HepG2 (cell line): Measurements from ENCODE around the gene PPP3R1. TPM values are rescaled to one million over a fixed set of nuclear protein-coding genes. Genes with fewer than 3 reads are reported as not detected.

Experiments used
- BCL3 ChIP-seq: sonication (generic); formaldehyde crosslinking; IDR thresholded peaks from 2 replicates; pipeline ENCODE4 v1.5.1; 2020; ENCODE audit warnings: mild to moderate bottlenecking, missing genetic modification reagents, moderate library complexity
- CHD2 ChIP-seq: IDR thresholded peaks from 2 replicates; pipeline ENCODE4 v1.6.1; 2011; ENCODE audit warnings: low read depth, low read length, improper control_type of control experiment
- FIP1L1 ChIP-seq: fragments of 200-400 bp; formaldehyde crosslinking; IDR thresholded peaks from 2 replicates; pipeline ENCODE4 v1.6.1; 2018; ENCODE audit warnings: low read depth, mild to moderate bottlenecking, low read length, moderate library complexity, borderline replicate concordance; ENCODE audit not compliant: insufficient read depth
- GPBP1L1 ChIP-seq: sonication (generic); formaldehyde crosslinking; IDR thresholded peaks from 2 replicates; pipeline ENCODE4 v1.5.0; 2020; ENCODE audit warnings: mild to moderate bottlenecking, missing genetic modification reagents
- PHF20 ChIP-seq: sonication (generic); formaldehyde crosslinking; IDR thresholded peaks from 2 replicates; pipeline ENCODE4 v1.5.0; 2020; ENCODE audit warnings: mild to moderate bottlenecking, missing genetic modification reagents
- RARA ChIP-seq: IDR thresholded peaks from 2 replicates; pipeline ENCODE4 v1.6.1; 2016; ENCODE audit warnings: missing genetic modification reagents, missing compliant biosample characterization
- SATB2 ChIP-seq: sonication (generic); formaldehyde crosslinking; IDR thresholded peaks from 2 replicates; pipeline ENCODE4 v1.5.0; 2020; ENCODE audit warnings: missing genetic modification reagents
- SOX6 ChIP-seq, 2 experiments: fragments of 450-650 bp in 1 of 2; sonication (generic) in 1 of 2; formaldehyde crosslinking in 1 of 2; IDR thresholded peaks; 2 replicates each; pipeline versions ENCODE4 v1.4.0 to v1.6.1; 2017 to 2020; ENCODE audit warnings: antibody characterized with exemption in 1 of 2, mild to moderate bottlenecking in 1 of 2, missing genetic modification reagents in 1 of 2
- TBL1XR1 ChIP-seq: fragments of 150-350 bp; IDR thresholded peaks from 2 replicates; pipeline ENCODE4 v1.6.1; 2014; ENCODE audit warnings: borderline replicate concordance, low read length; ENCODE audit not compliant: partially characterized antibody
- ZBTB1 ChIP-seq: sonication (generic); formaldehyde crosslinking; IDR thresholded peaks from 2 replicates; pipeline ENCODE4 v1.4.0; 2020; ENCODE audit warnings: missing genetic modification reagents, borderline replicate concordance
- ZMYM2 ChIP-seq: sonication (generic); formaldehyde crosslinking; IDR thresholded peaks from 2 replicates; pipeline ENCODE4 v1.8.0; 2022; ENCODE audit warnings: mild to moderate bottlenecking, missing genetic modification reagents
- ZNF260 ChIP-seq: sonication (generic); formaldehyde crosslinking; IDR thresholded peaks from 2 replicates; pipeline ENCODE4 v1.4.0; 2020; ENCODE audit warnings: missing genetic modification reagents, low read depth, mild to moderate bottlenecking, borderline replicate concordance
- ZNF274 ChIP-seq: sonication (generic); formaldehyde crosslinking; IDR thresholded peaks from 2 replicates; pipeline ENCODE4 v1.5.1; 2020; ENCODE audit warnings: mild to moderate bottlenecking, missing genetic modification reagents
- ZNF484 ChIP-seq: sonication (generic); formaldehyde crosslinking; IDR thresholded peaks from 2 replicates; pipeline ENCODE4 v1.5.1; 2020; ENCODE audit warnings: mild to moderate bottlenecking, low read depth, missing genetic modification reagents, borderline replicate concordance
- ZNF577 ChIP-seq: sonication (generic); formaldehyde crosslinking; IDR thresholded peaks from 2 replicates; pipeline ENCODE4 v1.4.0; 2020; ENCODE audit warnings: mild to moderate bottlenecking, low read depth, missing genetic modification reagents, borderline replicate concordance
- ZNF615 ChIP-seq: sonication (generic); formaldehyde crosslinking; IDR thresholded peaks from 2 replicates; pipeline ENCODE4 v1.5.0; 2020; ENCODE audit warnings: mild to moderate bottlenecking, missing genetic modification reagents, borderline replicate concordance
- ZNF788 ChIP-seq: sonication (generic); formaldehyde crosslinking; IDR thresholded peaks from 2 replicates; pipeline ENCODE4 v1.5.0; 2020; ENCODE audit warnings: mild to moderate bottlenecking, missing genetic modification reagents, borderline replicate concordance
- polyA plus RNA-seq, 8 experiments: library from polyadenylated mRNA; depleted of rRNA in 3 of 8; stranded (reverse) in 7 of 8; unstranded in 1 of 8; fragments of >200 nt; fragmentation: Illumina TruSeq in 4 of 8; extraction: Trizol in 4 of 8; gene quantifications; 2 replicates each; pipeline versions ENCODE4 v1.2.1 to v1.2.3, GENCODE V29; 2011 to 2016; ENCODE audit warnings: low read depth in 4 of 8, missing spikeins in 1 of 8, mixed read lengths in 1 of 8; ENCODE audit not compliant: insufficient read depth in 1 of 8
- total RNA-seq, 5 experiments: library from RNA; depleted of rRNA; stranded (reverse); fragments of >200 nt; fragmentation: Illumina TruSeq; extraction: Trizol; gene quantifications; 2 replicates each; pipeline ENCODE4 v1.2.3, GENCODE V29; 2016; ENCODE audit warnings: low read depth in 1 of 5
- TF ChIP-seq, protein P1 (sequence below): sonication (generic); formaldehyde crosslinking; IDR thresholded peaks from 2 replicates; pipeline ENCODE4 v1.5.0; 2020; ENCODE audit warnings: missing genetic modification reagents
- TF ChIP-seq, protein P2 (sequence below): sonication (generic); formaldehyde crosslinking; IDR thresholded peaks from 2 replicates; pipeline ENCODE4 v1.5.1; 2020; ENCODE audit warnings: mild to moderate bottlenecking, missing genetic modification reagents, borderline replicate concordance

PPP3R1 gene
- total and polyA plus RNA-seq, 2 of the 13 experiments (the other 11 are each of a cell fraction or from before 2014, with no cell fraction given) = 11.6 to 25.7 TPM

GRCh38 chr2:68157402-68158133, 94.8 kb downstream of the PPP3R1 start, which contains the start of gene PNO1 (continued):
- TF ChIP-seq BCL3 (CRISPR knock-in tag) (no peak; the same call in 1 of the 2 replicates), FIP1L1 (peak; percentile 76; the same call in 1 of the 2 replicates), ZNF577 (CRISPR knock-in tag) (no peak), SOX6 (IDR thresholded peaks at IDR 0.05) (no peak), SOX6 (CRISPR knock-in tag; IDR thresholded peaks at IDR 0.05) (no peak), SATB2 (CRISPR knock-in tag) (peak; percentile 28; the same call in 1 of the 2 replicates), CHD2 (no peak), ZMYM2 (CRISPR knock-in tag) (no peak), ZNF260 (CRISPR knock-in tag) (no peak; the same call in 1 of the 2 replicates), TBL1XR1 (peak; percentile 59), GPBP1L1 (CRISPR knock-in tag) (no peak), ZNF615 (0 out of 2 replicates have a peak, but pooled peaks have one; percentile 61), ZNF788 (CRISPR knock-in tag) (peak; percentile 76), ZBTB1 (CRISPR knock-in tag) (no peak), PHF20 (CRISPR knock-in tag) (peak; percentile 95), ZNF274 (CRISPR knock-in tag) (no peak), RARA (CRISPR knock-in tag) (no peak), ZNF484 (CRISPR knock-in tag) (no peak)
- TF ChIP-seq, protein P1, sequence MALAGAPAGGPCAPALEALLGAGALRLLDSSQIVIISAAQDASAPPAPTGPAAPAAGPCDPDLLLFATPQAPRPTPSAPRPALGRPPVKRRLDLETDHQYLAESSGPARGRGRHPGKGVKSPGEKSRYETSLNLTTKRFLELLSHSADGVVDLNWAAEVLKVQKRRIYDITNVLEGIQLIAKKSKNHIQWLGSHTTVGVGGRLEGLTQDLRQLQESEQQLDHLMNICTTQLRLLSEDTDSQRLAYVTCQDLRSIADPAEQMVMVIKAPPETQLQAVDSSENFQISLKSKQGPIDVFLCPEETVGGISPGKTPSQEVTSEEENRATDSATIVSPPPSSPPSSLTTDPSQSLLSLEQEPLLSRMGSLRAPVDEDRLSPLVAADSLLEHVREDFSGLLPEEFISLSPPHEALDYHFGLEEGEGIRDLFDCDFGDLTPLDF (CRISPR knock-in tag) = peak; percentile 69
- TF ChIP-seq, protein P2, sequence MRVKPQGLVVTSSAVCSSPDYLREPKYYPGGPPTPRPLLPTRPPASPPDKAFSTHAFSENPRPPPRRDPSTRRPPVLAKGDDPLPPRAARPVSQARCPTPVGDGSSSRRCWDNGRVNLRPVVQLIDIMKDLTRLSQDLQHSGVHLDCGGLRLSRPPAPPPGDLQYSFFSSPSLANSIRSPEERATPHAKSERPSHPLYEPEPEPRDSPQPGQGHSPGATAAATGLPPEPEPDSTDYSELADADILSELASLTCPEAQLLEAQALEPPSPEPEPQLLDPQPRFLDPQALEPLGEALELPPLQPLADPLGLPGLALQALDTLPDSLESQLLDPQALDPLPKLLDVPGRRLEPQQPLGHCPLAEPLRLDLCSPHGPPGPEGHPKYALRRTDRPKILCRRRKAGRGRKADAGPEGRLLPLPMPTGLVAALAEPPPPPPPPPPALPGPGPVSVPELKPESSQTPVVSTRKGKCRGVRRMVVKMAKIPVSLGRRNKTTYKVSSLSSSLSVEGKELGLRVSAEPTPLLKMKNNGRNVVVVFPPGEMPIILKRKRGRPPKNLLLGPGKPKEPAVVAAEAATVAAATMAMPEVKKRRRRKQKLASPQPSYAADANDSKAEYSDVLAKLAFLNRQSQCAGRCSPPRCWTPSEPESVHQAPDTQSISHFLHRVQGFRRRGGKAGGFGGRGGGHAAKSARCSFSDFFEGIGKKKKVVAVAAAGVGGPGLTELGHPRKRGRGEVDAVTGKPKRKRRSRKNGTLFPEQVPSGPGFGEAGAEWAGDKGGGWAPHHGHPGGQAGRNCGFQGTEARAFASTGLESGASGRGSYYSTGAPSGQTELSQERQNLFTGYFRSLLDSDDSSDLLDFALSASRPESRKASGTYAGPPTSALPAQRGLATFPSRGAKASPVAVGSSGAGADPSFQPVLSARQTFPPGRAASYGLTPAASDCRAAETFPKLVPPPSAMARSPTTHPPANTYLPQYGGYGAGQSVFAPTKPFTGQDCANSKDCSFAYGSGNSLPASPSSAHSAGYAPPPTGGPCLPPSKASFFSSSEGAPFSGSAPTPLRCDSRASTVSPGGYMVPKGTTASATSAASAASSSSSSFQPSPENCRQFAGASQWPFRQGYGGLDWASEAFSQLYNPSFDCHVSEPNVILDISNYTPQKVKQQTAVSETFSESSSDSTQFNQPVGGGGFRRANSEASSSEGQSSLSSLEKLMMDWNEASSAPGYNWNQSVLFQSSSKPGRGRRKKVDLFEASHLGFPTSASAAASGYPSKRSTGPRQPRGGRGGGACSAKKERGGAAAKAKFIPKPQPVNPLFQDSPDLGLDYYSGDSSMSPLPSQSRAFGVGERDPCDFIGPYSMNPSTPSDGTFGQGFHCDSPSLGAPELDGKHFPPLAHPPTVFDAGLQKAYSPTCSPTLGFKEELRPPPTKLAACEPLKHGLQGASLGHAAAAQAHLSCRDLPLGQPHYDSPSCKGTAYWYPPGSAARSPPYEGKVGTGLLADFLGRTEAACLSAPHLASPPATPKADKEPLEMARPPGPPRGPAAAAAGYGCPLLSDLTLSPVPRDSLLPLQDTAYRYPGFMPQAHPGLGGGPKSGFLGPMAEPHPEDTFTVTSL = no peak
